GM12864 (cell line): Measurements from ENCODE around the gene ACP4.

ENCODE experiments used
- DNase-seq: peaks from one replicate; pipeline ENCODE4 v3.0.0-alpha.2; 2011; ENCODE audit warnings: low read depth
- H3K4me3 ChIP-seq: 2 replicates; pipeline ENCODE4 v1.5.1; 2011; ENCODE audit warnings: mild to moderate bottlenecking, low read depth, low read length, control low read depth
- CTCF ChIP-seq: IDR thresholded peaks from 2 replicates; pipeline ENCODE4 v1.5.1; 2011; ENCODE audit warnings: low read depth, mild to moderate bottlenecking, moderate library complexity, low read length, control low read depth, inconsistent platforms; ENCODE audit errors: missing control alignments

ACP4 gene

GRCh38 chr19:50835785-50836542, 45.7 kb downstream of the ACP4 start:
- DNase-seq, result no peak
- peak overlapping the region; percentile 63 for H3K4me3 ChIP-seq
- TF ChIP-seq CTCF, result no peak

GRCh38 chr19:50836543-50837195, 46.5 kb downstream of the ACP4 start:
- TF ChIP-seq CTCF, result no peak
- no peak for DNase-seq
- peak overlapping the region; percentile 63 for H3K4me3 ChIP-seq

- H3K4me3 ChIP-seq, result no peak overlapping the region
- DNase-seq, result no peak
- no peak for TF ChIP-seq CTCF
These were observed 47.1 kb downstream of the ACP4 start for GRCh38 chr19:50837300-50837699.

- DNase-seq, result no peak
These were observed 48.0 kb downstream of the ACP4 start for GRCh38 chr19:50838239-50838638.

GRCh38 chr19:50839712-50840655, 49.8 kb downstream of the ACP4 start:
- no peak for DNase-seq
- no peak overlapping the region for H3K4me3 ChIP-seq
- no peak for TF ChIP-seq CTCF

More at GRCh38 chr19:50838239-50838638, 48.0 kb downstream of the ACP4 start:
- peak; percentile 53 for TF ChIP-seq CTCF
- no peak overlapping the region for H3K4me3 ChIP-seq

- no peak for TF ChIP-seq CTCF
- H3K4me3 ChIP-seq, result no peak overlapping the region
- no peak for DNase-seq
These were observed 51.9 kb downstream of the ACP4 start for GRCh38 chr19:50842130-50842529.
